Adrenal gland (tissue), 19 donors: ENCODE data around the gene POTEH. TPM values are rescaled to one million over a fixed set of nuclear protein-coding genes. Genes with fewer than 3 reads are reported as not detected.
"Not testable (repeated sequence)": the region's sequence is repeated elsewhere in the genome, so short reads cannot be mapped to it uniquely, and the experiment has no call there.

Experiments
- DNase-seq, 7 donors: peaks; one replicate each; pipeline ENCODE4 v3.0.0-alpha.2; 2019 to 2020
- H3K27ac ChIP-seq, 5 donors: fragments of 200-600 bp; sonication (generic) in 4 of 5; 1 replicate in 3 of 5; 2 replicates in 2 of 5; pipeline versions ENCODE4 v1.5.1 to v1.8.0; 2016 to 2020; ENCODE audit warnings: mild to moderate bottlenecking in 1 of 5
- H3K27me3 ChIP-seq: fragments of 200-600 bp; 2 replicates; pipeline ENCODE4 v1.8.0; 2021
- H3K36me3 ChIP-seq, 2 donors: fragments of 200-600 bp; replicated peaks in 1 of 2; 1 replicate in 1 of 2; 2 replicates in 1 of 2; pipeline versions ENCODE4 v1.5.1 to v1.8.0; 2018 to 2022
- H3K4me1 ChIP-seq, 2 donors: fragments of 200-600 bp; replicated peaks in 1 of 2; 1 replicate in 1 of 2; 2 replicates in 1 of 2; pipeline versions ENCODE4 v1.5.1 to v1.8.0; 2018 to 2021
- H3K4me3 ChIP-seq, 4 donors: fragments of 200-600 bp; sonication (generic) in 3 of 4; one replicate each; pipeline ENCODE4 v1.5.1; 2016 to 2018
- H3K9me3 ChIP-seq, 3 donors: fragments of 200-600 bp; sonication (generic) in 1 of 3; replicated peaks in 1 of 3; 1 replicate in 2 of 3; 2 replicates in 1 of 3; pipeline versions ENCODE4 v1.5.1 to v1.8.0; 2016 to 2021
- WGBS, 4 donors: extraction: QIAGEN DNeasy Blood & Tissue Kit in 2 of 4; methylation state at CpG; one replicate each; pipeline versions ENCODE4 v1.1.5 to v1.1.7; 2013 to 2017; 5-methylcytosine and 5-hydroxymethylcytosine counted together
- intact Hi-C, 2 donors: fragments of 100-400 bp; cut with DNase I; formaldehyde crosslinking; loops; one replicate each; pipeline versions ENCODE4 v1.14.1 to v1.15.0; 2022 to 2023
- long read RNA-seq, 10 donors: library from polyadenylated mRNA in 3 of 10; unstranded in 2 of 10; stranded (forward) in 1 of 10; transcript quantifications; one replicate each; pipeline ENCODE4 v2.0.0 and lab custom pipeline, GENCODE V29; 2021 to 2026
- polyA plus RNA-seq, 3 donors: library from polyadenylated mRNA; stranded (reverse); fragments of 200-250 nt in 2 of 3; fragments of 350-450 nt in 1 of 3; fragmentation: Illumina TruSeq in 1 of 3; extraction: RNeasy Lipid Tissue Mini Kit (QIAGEN cat#74804) in 1 of 3; gene quantifications; one replicate each; pipeline ENCODE4 v1.2.3, GENCODE V29; 2013 to 2014
- total RNA-seq, 9 donors: library from RNA; depleted of rRNA in 4 of 9; stranded (reverse); fragments of >200 nt in 4 of 9; fragments of 120-200 nt in 1 of 9; fragmentation: NEBNext Ultra II Directional in 1 of 9; extraction: Animal tissue kit (Norgen Biotek cat#: 25700) in 1 of 9; gene quantifications; one replicate each; pipeline versions ENCODE4 v1.1.0 to v1.2.4, GENCODE V29; 2013 to 2023
- donor health status: healthy with polysubstance abuse.
- donor health status: Bipolar disorder and iron deficiency.
- donor health status: DM: yes; HTN: yes; CAD: no.
- donor health status: DM: no; HTN: no; CAD: no.
- donor health status: DM: no; HTN: no; CAD: no.
- donor health status: DM: yes; HTN: yes; CAD: no.

Gene POTEH
- total RNA-seq = not detected
- not detected for polyA plus RNA-seq
- long read RNA-seq, donor 1 = 0 reads
- long read RNA-seq, donor 2 = 0 reads
- long read RNA-seq, donor 3 = 0 reads
- long read RNA-seq, donor 4 = 0 reads
- long read RNA-seq, donor 5 = 0 reads
- long read RNA-seq, donor 6 = 0 reads
- long read RNA-seq, donor 7 = 0 reads
- long read RNA-seq, donor 8 = 0 reads
- long read RNA-seq, donor 9 = 0 reads
- long read RNA-seq, donor 10 = 0 reads

- H3K9me3 ChIP-seq, H3K4me1 ChIP-seq, H3K27me3 ChIP-seq, H3K36me3 ChIP-seq, DNase-seq, H3K4me3 ChIP-seq, intact Hi-C loops, H3K27ac ChIP-seq: not testable (repeated sequence)
- 81 to 87% methylated on average over 7 of the region's 11 CpGs; no CpG with 5 or more reads in 2 of the 4 donors for WGBS, 4 donors
These were observed at the start of gene POTEH for GRCh38 chr22:15689749-15690125. Gene POTEH, plus strand, starts transcription at chr22:15690026. Its CDS starts 52 bp downstream, at chr22:15690078.

- H3K36me3 ChIP-seq, H3K27me3 ChIP-seq, DNase-seq, intact Hi-C loops, H3K27ac ChIP-seq, H3K9me3 ChIP-seq, H3K4me1 ChIP-seq, H3K4me3 ChIP-seq: not testable (repeated sequence)
- WGBS, 4 donors = 92% methylated on average over 2 of the region's 19 CpGs; no CpG with 5 or more reads in 3 of the 4 donors
These were observed 47.5 kb upstream of the POTEH start for GRCh38 chr22:15642288-15642861.

- intact Hi-C loops, H3K4me1 ChIP-seq, DNase-seq, H3K27me3 ChIP-seq, H3K36me3 ChIP-seq, H3K9me3 ChIP-seq, H3K4me3 ChIP-seq, H3K27ac ChIP-seq: not testable (repeated sequence)
- 48 to 60% (median 54%) methylated on average over 3 to 6 of the region's 7 CpGs for WGBS, 4 donors
These were observed 37.9 kb upstream of the POTEH start for GRCh38 chr22:15651954-15652353.

GRCh38 chr22:15652738-15653137 lies 37.1 kb upstream of the POTEH start:
- H3K27ac ChIP-seq, H3K36me3 ChIP-seq, intact Hi-C loops, DNase-seq, H3K4me3 ChIP-seq, H3K27me3 ChIP-seq, H3K9me3 ChIP-seq, H3K4me1 ChIP-seq: not testable (repeated sequence)
- WGBS, 4 donors = 48 to 77% methylated on average over 1 of the region's 6 CpGs; no CpG with 5 or more reads in 2 of the 4 donors

GRCh38 chr22:15653241-15653640 lies 36.6 kb upstream of the POTEH start:
- H3K36me3 ChIP-seq, H3K9me3 ChIP-seq, H3K4me3 ChIP-seq, H3K27ac ChIP-seq, H3K27me3 ChIP-seq, intact Hi-C loops, DNase-seq, H3K4me1 ChIP-seq: not testable (repeated sequence)
- 54 to 74% (median 65%) methylated on average over 2 of the region's 2 CpGs for WGBS, 4 donors

GRCh38 chr22:15661102-15661501 lies 28.7 kb upstream of the POTEH start:
- H3K9me3 ChIP-seq, intact Hi-C loops: not testable (repeated sequence)

GRCh38 chr22:15664682-15665081 lies 25.1 kb upstream of the POTEH start:
- H3K36me3 ChIP-seq, DNase-seq, H3K27ac ChIP-seq, H3K4me3 ChIP-seq, intact Hi-C loops, H3K27me3 ChIP-seq, H3K4me1 ChIP-seq, H3K9me3 ChIP-seq: not testable (repeated sequence)
- 75 to 86% methylated on average over 1 of the region's 3 CpGs; no CpG with 5 or more reads in 2 of the 4 donors for WGBS, 4 donors

More at GRCh38 chr22:15661102-15661501, 28.7 kb upstream of the POTEH start:
- not testable (repeated sequence) for H3K27ac ChIP-seq, H3K4me3 ChIP-seq, H3K4me1 ChIP-seq, DNase-seq, H3K27me3 ChIP-seq, H3K36me3 ChIP-seq
- WGBS, 4 donors = no CpG with 5 or more reads among the region's 2 CpGs

GRCh38 chr22:15665478-15665877 lies 24.3 kb upstream of the POTEH start:
- H3K4me3 ChIP-seq, intact Hi-C loops, H3K27ac ChIP-seq, DNase-seq, H3K9me3 ChIP-seq, H3K27me3 ChIP-seq, H3K36me3 ChIP-seq, H3K4me1 ChIP-seq: not testable (repeated sequence)
- 53 to 58% (median 55%) methylated on average over 5 of the region's 5 CpGs for WGBS, 4 donors

- H3K4me1 ChIP-seq, H3K9me3 ChIP-seq, intact Hi-C loops, H3K4me3 ChIP-seq, H3K27ac ChIP-seq, H3K27me3 ChIP-seq, DNase-seq, H3K36me3 ChIP-seq: not testable (repeated sequence)
- 80 to 92% (median 89%) methylated on average over 5 to 8 of the region's 12 CpGs; no CpG with 5 or more reads in 1 of the 4 donors for WGBS, 4 donors
These were observed 20.4 kb upstream of the POTEH start for GRCh38 chr22:15669430-15669829.

- intact Hi-C loops, H3K4me1 ChIP-seq, H3K4me3 ChIP-seq, H3K9me3 ChIP-seq, H3K27ac ChIP-seq, DNase-seq, H3K36me3 ChIP-seq, H3K27me3 ChIP-seq: not testable (repeated sequence)
- 85 to 94% (median 89%) methylated on average over 5 to 6 of the region's 8 CpGs; no CpG with 5 or more reads in 1 of the 4 donors for WGBS, 4 donors
These were observed 10.1 kb upstream of the POTEH start for GRCh38 chr22:15679702-15680101.

- H3K36me3 ChIP-seq, H3K27me3 ChIP-seq, H3K9me3 ChIP-seq, intact Hi-C loops, H3K27ac ChIP-seq, H3K4me1 ChIP-seq, H3K4me3 ChIP-seq, DNase-seq: not testable (repeated sequence)
- 67 to 88% (median 85%) methylated on average over 1 to 2 of the region's 3 CpGs; no CpG with 5 or more reads in 1 of the 4 donors for WGBS, 4 donors
These were observed 5.7 kb upstream of the POTEH start for GRCh38 chr22:15684115-15684514.
